LoVo (cell line): ENCODE data around the gene SLC4A8.

ENCODE experiments used
- DNase-seq: peaks from one replicate; pipeline ENCODE4 v3.0.0-alpha.2; 2016; ENCODE audit warnings: low spot score

The SLC4A8 gene

GRCh38 chr12:51424662-51425539, at the start of gene SLC4A8:
TSS of gene SLC4A8 (plus strand) at chr12:51424831. CDS start at chr12:51424988, 157 bp downstream.
- peak; percentile 40 for DNase-seq

GRCh38 chr12:51374856-51375255, 49.8 kb upstream of the SLC4A8 start:
- DNase-seq = no peak

- no peak for DNase-seq
Observed at GRCh38 chr12:51377099-51377984, 47.3 kb upstream of the SLC4A8 start.

GRCh38 chr12:51378749-51379148, 45.9 kb upstream of the SLC4A8 start:
- no peak for DNase-seq

DNA sequence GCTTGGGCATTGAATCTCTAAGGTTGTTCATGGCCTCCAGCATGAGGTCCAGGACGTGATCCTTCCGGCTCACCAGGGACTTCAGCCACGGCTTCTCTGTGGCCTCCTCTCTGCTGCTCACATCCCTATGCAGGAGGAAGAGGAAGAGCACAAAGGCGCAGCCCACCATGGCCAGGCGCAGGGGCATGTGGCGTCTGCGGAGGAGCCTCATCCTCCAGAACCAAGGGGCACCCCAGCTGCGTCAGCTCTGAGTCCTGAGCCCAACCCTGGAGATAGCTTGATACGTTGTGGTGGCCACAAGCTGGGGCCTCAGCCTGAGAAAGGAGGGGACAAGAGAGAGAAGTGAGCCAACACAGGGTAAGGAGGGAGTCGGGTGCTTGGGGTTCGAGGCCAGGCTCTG, 45.1 kb upstream of the SLC4A8 start:
- no peak for DNase-seq

GRCh38 chr12:51381226-51382079, 43.2 kb upstream of the SLC4A8 start:
- DNase-seq = no peak

GRCh38 chr12:51382173-51382572, 42.5 kb upstream of the SLC4A8 start:
- DNase-seq = no peak

- no peak for DNase-seq
Observed at GRCh38 chr12:51383269-51383905, 41.2 kb upstream of the SLC4A8 start.

- no peak for DNase-seq
Observed at GRCh38 chr12:51386351-51386750, 38.3 kb upstream of the SLC4A8 start.

DNA sequence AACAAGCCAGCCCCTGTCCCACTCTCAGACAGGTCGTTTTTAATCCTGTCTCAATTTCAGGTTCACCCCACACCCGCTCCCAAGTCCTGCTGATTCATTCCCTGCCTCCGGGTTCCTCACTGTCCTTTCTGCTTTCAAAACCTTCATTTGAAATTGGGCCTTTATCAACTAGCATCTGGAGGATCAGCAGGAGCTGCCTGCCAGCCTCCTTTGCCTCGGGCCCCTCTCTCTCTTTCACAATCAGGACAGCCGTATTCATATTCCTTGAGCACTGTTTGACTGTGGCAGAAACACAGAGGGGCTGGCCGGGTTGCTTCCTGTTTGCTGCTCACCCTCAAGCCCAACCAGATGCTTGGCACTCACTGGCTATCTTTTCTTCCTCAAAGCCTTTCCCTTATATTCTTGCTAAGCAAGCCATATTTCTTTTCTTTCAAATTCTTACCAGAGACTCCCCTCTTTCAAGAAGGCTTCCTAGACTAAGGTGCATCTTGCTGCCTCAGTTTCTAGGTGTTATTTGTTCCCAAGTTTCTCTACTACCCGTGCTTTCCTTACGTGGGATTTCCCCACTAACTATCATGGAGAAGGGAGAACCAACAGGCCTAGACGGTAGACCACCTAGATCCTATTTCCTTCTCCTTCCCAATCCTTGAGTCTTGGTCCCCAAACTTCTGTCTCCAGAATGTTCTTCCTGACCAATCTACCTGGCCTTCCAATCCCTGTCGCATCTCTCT, 36.4 kb upstream of the SLC4A8 start:
- DNase-seq = no peak

- DNase-seq = no peak
Observed at GRCh38 chr12:51388846-51389245, 35.8 kb upstream of the SLC4A8 start.

DNA sequence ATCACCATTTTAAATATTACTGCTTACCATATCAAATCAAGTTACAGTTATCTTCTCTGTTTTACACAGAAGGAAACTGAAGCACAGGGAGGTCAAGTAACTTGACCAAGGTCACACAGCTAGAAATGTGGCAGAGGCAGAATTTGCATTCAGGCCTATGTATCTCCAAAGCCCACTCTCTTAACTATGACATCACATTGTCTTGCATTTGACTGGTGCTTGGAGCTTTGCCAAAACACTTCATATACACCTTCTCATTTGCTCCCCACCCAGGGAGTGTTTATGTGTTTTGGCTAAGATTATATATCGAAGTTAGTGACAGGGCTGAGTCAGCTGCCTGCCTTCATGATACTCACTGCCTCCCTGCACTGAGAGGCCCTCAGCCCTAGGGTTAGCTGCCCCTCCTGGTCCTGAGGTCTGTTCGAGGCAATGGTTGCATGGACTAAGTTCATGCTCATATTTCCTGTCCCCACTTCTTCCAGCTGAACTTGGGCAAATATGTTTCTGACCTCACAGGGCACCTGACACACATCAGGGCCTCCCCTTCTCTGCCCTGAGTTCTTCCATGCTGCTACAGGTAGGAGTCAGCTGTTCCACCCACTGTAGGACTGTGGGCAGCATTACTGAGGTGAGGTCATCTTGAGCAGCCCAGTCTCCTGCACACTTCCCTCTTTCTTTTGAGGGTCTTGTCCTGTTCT, 35.2 kb upstream of the SLC4A8 start:
- no peak for DNase-seq

DNA sequence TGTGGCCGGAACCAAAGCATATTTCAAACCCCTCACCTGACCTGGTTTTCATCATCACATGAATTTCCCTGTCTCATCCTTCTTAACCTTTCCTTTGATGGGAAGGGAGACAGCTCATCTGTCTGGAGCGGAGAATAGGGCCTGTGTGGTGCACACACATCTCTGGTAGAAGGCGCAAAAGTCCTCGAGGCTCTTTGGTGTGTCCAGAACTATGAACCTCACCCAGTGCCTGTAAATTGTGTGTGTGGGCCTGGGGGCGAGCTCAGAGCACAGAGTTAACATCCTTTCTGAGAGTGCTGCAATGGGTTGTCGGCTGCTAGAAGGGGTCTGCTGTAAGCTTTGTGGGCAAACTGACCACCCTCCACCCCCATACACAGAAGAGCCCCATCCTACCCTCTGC, 34.2 kb upstream of the SLC4A8 start:
- DNase-seq = no peak

DNA sequence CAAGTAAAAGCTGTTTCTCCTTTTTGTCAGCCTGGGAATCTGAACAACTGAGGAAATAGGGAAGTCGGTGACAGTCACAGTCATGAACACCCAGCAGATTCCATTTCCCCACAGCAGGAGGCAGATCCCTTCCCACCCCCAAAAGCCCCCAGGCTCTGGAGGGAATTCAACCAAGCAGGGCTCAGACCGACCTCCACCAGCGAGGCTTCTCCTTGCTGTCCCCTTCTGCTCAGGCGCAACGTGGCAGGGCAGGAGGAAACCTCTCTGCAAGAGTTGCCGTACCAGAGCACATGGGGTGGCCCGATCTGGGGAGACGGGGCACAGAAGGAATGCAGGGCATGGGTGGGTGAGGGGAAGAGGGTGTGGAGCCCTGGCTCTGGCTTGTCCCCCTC, 33.7 kb upstream of the SLC4A8 start:
- no peak for DNase-seq

DNA sequence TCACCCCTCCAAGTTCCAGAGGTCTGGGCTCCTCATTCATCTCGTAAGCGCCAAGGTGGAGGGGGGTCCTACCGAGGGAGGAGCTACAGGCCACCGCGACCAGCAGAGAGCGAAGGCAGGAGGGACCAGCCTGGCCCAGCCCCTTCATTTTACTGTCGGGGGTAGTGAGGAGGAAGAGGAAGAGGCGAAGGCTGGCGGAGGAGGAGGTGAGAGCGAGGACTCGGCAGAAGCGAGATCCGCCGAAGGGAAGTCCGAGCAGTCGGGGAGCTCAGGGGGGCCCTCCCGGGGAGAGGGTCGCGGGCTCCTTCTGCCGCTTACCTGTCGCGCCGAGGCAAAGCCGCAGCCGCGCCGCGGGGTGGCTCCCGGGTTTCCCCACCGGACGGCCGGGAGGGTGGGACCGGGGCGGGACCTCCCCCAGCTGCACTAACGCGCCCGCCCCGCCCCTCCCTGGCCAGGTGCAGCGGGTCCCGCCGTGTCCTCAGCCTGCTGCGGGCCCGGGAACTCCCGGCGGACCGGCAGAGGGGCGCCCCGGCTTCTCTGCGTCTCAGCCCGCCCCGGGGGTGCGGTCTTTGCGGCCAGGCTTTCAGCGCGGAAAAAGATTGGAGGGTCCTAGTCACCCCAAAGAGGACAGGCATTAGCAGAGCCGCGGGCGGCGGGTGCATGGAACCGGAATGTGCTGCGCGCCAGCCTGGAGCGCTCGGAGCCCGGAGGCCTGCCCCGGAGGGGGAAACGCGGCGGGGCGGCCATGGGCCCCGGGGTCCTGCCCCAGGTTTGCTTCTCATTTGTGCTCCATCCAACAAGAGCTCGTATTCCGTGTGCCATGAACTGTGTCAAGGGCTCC, 33.1 kb upstream of the SLC4A8 start, which contains the start of gene GALNT6:
TSS of gene GALNT6 (minus strand) at position 124 of the 841 bp plus-strand sequence. CDS start 11,625 bp downstream, outside the sequence.
- DNase-seq = peak; percentile 77

GRCh38 chr12:51392556-51393237, 31.9 kb upstream of the SLC4A8 start:
- DNase-seq = no peak

DNA sequence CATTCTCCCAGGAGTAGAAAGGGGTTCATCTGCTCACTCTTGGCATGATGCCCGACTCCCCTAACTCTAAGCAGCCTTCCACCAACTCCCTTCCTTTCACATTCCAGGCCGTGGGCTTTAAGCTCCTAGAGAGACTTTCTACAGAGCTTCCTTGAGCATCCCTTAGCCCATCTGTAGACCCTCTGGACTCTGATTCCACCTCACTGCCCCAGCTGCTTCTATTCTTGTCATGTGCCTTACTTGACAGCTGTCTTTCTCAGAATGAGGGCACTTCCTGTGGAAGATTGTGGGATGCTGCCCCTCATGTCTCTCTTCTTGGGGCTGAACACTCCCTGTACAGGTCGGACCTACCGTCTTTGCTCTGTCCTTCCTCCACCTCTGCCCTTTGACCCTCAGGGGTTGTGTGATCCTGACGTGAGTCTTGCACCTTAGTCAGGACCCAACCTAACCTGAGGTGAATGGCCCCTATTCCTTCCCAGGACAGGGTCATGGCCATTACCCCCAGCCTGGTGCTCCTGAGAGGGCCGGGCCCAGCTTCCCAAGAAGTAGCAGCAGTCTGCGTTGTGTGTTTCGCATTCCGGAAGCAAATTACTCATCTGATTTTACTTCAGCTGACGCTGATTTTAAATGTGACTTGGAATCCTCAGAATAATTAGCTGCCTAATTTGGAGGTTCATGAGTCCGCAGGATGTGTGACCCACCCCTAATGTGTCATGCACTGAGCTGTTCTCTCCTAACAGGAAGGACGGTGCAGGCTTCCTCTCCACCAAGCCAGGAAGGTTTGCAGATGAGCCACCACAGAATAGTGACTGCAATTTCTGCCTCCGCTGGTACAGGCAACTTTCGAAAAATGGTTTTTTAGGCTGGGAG, 30.7 kb upstream of the SLC4A8 start:
- no peak for DNase-seq
